Measurements from ENCODE around the gene UMODL1.
A peak's percentile ranks its signal among the peaks of the same experiment; 100 is the strongest.

Gene UMODL1

DNA sequence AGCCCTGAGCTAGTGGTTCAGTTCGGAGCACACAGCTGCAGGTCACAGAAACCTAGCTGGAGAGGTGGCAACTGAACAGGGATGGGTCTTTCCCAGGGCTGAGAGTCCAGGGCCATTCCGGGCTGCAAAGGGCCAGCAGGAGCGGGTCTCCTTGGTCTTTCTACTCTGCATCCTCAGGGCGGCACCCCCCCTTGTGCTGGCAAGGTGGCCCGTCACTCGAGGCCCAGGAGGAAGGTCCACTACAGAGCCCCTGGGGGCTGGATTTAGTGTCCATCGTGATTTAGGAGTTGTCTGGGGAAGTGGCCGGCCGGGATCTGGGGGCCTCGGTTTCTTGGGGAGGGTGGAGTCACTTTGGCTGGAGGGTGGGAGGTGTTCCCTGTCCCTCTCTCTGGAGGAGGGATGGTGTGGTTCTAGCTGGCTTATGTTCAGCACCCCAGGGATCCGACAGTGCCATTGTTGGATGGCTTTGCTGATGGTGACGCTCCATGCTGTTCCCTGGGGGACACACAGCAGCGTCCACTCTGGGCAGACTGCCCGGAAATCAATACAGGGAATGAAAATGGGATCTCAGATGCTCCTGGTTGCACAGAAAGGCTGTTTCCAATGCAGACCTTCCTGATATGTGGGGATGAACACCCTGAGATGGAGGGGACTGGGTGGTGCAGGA lies 64.4 kb downstream of the UMODL1 start:
- DNase-seq: no peak
- in situ Hi-C loops (cut with HindIII; ENCODE audit: low pct_ligation_motif_present, low pct_unique_long_range_greater_than_20kb, low sequenced_read_pairs): no loop called here

DNA sequence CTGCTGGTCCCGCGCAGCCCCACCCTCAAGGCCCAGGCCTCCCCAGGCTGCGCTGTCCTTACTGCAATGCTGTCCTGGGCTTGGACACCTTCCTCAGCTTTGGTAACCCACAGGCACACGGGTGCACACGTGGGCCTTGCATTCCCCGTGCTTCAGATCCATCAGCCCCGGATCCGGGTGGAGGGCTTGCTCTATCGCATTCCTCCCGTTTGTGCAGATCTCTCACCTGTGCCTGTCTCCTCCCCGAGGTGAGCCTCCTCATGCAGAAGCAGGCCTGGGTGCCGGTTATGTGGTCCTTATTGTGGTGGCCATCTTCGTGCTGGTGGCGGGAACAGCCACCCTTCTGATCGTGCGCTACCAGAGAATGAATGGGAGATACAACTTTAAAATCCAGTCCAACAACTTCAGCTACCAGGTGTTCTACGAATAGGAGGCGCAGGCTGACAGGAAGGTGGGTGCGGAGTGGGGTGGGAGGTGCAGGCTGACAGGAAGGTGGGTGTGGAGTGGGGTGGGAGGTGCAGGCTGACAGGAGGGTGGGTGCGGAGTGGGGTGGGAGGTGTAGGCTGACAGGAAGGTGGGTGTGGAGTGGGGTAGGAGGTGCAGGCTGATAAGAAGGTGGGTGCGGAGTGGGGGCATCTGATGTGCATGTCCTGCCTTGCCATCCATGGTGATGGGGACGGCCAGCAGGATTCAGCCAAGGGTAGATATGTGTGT lies 66.2 kb downstream of the UMODL1 start:
- in situ Hi-C loops (cut with HindIII; ENCODE audit: low pct_ligation_motif_present, low pct_unique_long_range_greater_than_20kb, low sequenced_read_pairs): no loop called here
- DNase-seq: no peak

DNA sequence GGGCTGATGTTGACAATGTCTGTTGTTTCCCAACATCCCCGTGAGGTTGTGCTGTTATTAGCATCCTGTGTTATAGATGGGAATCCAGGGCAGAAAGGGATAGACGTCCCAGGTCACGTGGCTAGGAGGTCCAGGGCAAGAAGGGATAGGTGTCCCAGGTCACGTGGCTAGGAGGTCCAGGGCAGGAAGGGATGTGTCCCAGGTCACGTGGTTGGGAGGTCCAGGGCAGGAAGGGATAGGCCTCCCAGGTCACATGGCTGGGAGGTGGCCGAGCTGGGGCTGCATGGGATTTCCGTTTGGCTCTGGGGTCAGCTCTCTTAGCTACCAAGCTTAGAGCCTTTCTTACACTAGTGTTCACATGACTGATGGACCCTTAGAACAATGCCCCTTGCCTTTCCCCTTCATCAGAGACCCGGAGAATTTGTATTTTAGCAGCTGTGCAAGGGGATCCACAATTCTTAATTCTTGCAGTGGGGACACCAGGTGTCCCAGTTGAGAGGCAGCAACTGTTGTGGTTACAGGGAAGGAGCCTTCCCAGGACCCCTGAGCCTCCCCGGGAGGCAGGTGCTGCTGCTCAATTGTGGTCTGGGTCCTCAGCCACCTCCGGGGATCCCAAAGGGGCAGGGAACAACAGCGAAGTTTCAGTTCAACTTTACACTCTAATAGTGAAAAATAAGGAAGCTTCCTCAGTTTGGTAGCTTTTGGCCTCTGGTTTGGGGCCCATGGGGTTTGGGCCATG lies 69.2 kb downstream of the UMODL1 start:
- DNase-seq: no peak
- in situ Hi-C loops (cut with HindIII; ENCODE audit: low pct_ligation_motif_present, low pct_unique_long_range_greater_than_20kb, low sequenced_read_pairs): no loop called here

DNA sequence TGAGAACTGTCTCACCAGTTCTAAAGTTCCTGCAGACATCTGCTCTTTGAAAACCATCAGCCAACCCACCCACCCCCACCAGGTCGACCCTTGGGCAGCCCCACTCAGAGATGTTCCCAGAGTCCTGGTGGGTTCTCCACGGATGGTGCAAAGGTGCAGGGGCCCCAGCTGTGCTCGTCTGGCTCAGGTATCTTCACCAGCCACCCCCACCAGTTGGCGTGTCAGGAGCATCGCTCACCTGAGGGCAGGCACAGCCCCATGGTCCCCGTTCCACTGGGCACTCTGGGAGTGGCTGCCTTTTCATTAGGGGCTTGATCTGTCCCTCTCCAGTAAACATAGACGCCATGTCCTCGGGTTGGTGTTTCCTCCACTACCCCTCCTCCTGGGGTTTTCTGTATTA lies 70.5 kb downstream of the UMODL1 start:
- no peak for DNase-seq
- in situ Hi-C loops (cut with HindIII; ENCODE audit: low pct_ligation_motif_present, low pct_unique_long_range_greater_than_20kb, low sequenced_read_pairs): no loop called here

DNA sequence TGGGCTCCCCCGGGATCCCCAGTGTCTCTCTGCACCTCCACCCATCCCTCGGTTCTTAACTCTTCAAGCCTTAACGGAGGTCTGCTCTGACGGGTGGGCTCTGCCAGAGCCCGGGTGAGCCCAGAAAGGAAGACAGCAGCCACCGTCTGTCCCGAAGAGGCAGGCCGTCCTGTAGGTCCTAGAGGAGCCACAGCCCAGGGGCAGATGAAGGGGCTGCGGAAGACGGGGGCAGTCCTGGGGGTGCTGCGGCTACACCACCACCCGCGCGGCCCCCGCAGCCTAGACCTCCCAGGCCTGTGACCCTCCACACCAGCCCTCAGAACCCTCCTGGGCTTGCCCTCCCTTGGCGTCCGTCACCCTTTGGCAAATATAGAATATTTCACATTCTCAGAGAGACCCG lies 71.0 kb downstream of the UMODL1 start:
- in situ Hi-C loops (cut with HindIII; ENCODE audit: low pct_ligation_motif_present, low pct_unique_long_range_greater_than_20kb, low sequenced_read_pairs): no loop called here

DNA sequence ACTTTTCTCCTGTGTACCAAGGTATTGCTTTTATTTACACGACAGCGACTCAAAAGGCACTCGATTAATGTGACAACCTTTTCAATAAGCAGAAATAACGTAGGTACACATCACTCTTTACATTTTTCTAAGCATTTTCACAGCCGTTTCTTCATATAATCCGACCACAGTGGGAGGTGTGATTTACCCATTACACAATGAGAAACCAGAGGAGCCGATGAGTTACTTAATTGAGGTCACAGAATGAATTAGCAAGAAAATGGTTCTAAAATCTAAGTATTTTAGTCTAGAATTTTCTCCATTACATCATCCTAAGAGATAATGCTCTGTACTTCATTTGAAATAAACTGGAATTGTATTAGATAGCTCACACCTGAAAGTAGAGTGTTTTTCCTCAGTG lies 71.5 kb downstream of the UMODL1 start:
- in situ Hi-C loops (cut with HindIII; ENCODE audit: low pct_ligation_motif_present, low pct_unique_long_range_greater_than_20kb, low sequenced_read_pairs): no loop called here
- DNase-seq: no peak

More for the DNA sequence above, 71.0 kb downstream of the UMODL1 start:
- DNase-seq: no peak

DNA sequence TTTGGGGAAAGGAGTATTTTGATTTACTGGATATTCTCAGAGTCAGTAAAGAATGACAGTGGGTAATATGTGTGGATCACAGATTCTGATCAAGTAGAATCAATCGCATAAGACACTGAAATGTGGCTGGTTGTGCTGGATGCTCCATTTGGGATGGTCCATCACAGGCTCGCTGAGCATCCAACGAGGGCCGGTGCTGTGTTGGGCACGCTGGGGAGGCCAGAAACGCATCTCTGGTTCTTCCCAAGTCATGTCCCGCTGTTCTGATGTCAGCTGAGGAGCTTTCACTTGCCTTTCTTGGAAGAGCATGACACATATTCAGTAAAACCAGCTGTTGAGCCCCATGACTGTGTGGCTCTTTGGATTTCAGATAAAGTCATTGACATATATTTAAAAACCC lies 72.0 kb downstream of the UMODL1 start:
- in situ Hi-C loops (cut with HindIII; ENCODE audit: low pct_ligation_motif_present, low pct_unique_long_range_greater_than_20kb, low sequenced_read_pairs): no loop called here
- no peak for DNase-seq

DNA sequence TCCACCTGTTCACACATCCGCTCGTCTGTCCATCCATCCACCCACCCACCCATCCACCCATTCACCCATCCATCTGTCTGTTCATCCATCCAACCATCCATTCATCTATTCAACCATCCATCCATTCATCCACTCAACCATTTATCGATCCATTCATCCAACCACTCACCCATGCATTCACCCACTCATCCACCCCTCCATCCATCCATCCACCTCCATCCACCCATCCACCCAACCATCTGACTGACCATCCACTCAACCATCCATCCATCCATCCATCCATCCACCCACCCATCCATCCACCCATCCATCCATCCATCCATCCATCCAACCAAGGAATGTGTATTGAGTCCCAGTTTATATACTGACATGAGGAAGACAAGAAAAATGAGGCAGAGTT lies 73.1 kb downstream of the UMODL1 start:
- DNase-seq: no peak
- in situ Hi-C loops (cut with HindIII; ENCODE audit: low pct_ligation_motif_present, low pct_unique_long_range_greater_than_20kb, low sequenced_read_pairs): no loop called here

DNA sequence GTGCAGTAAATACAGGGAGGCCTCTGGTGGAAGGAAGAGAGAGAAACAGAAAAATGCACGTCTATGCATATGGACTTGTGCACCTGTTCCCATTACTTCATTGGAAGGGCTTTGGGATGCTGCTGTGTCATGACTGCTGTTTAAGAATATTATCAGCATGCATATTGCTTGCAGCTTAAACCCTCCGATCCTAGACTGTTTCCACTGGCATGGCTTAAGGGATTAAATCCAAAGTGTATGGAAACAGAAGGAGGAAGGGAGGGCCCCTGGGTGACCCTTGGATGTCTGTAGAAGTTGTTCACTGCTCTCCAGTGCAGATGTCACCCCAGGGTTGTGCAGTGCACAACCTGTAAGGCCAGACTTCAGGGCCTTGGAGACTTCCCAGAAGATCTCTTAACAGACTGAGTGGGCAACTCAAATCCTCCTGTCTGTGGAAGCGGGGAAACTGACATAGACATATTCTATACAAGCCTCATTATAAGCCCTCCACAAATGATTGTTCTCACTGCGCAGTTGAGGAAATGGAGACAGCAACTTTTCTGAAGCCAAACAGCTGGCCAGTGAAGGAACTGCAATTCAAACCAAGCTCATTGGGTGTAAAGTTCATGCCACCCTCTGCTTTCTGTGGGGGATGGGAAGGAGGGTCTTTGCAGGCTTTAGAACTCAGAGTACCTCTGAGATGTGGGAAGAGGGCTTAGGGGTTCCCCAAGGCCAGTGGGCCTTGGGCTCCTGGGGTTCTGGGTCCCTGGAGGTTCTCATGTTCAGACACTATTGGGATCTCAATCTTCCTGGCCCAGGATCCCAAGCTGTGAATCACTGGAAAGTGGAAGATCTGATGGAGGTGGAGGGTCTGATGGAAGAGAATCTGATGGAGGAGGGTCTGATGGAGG lies 73.8 kb downstream of the UMODL1 start:
- in situ Hi-C loops (cut with HindIII; ENCODE audit: low pct_ligation_motif_present, low pct_unique_long_range_greater_than_20kb, low sequenced_read_pairs): no loop called here
- DNase-seq: no peak

DNA sequence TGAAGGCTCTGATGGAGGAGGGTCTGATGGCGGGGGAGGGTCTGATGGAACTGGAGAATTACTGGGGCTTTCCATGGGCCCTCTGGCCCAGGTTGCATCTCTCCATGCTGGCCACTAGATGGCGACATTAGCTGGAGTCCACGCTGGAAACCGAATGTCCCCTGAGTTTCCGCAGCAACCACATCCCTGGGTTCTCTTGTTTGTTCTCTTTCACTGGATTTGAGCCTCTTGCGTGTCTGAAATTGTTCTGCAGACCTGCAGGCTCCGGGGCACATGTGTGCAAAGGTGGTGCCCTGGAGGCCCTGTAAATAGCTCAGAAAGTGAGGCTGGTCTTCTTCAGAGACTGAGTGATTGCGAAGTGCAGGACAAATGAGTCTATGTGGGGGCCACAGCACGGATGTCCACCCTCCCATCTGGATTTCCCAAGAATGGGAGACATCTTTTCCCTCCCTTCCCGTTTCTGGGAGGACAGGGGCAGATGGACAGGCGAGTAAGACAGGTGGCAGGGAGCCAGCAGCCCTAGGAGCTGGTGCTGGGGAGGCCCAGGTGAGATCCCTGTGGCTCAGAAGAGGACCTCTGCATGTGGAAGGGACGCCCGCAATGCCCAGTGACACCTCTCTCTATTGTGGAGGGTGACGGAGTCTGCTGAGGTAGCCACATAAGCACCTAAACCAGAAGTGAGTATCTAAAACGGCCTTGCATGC lies 74.6 kb downstream of the UMODL1 start:
- peak; percentile 39 for DNase-seq
- in situ Hi-C loops (cut with HindIII; ENCODE audit: low pct_ligation_motif_present, low pct_unique_long_range_greater_than_20kb, low sequenced_read_pairs): no loop called here

DNA sequence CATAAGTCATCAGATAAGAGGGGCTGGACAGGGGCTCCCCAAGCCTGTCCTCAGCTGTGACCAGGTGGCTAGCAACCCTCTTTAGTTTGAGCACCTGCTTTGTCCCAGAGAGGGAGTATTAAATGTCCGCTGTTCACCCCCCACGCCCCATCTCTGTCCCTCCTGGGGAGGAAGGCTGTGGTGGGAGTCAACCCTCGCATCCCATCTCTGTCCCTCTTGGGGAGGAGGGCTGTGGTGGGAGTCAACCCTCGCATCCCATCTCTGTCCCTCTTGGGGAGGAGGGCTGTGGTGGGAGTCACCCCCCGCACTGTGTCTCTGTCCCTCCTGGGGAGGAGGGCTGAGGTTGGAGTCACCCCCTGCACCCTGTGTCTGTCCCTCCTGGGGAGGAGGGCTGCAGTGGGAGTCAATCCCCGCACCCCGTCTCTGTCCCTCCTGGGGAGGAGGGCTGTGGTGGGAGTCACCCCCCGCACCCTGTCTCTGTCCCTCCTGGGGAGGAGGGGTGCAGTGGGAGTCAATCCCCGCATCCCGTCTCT lies 75.2 kb downstream of the UMODL1 start:
- DNase-seq: no peak
- in situ Hi-C loops (cut with HindIII; ENCODE audit: low pct_ligation_motif_present, low pct_unique_long_range_greater_than_20kb, low sequenced_read_pairs): no loop called here

DNA sequence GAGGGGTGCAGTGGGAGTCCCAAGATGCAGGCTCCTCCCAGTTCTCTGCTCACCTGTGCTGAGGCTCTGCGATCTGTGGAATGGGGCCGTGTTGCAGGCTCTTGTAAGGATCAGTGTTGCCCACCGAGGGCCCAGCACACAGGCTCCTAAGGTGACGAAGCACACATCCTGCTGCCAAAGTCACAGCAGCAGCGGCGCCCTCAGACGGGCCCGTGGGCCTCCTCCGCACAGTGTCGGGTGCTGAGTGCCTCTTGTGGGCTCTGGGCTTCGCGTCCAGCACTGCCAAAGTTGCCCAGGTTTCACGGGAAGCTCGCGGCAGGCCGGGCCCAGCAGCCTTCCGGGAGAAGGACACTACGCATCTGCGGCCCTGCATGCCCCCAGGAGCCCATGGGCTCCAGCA lies 75.7 kb downstream of the UMODL1 start:
- DNase-seq: no peak
- in situ Hi-C loops (cut with HindIII; ENCODE audit: low pct_ligation_motif_present, low pct_unique_long_range_greater_than_20kb, low sequenced_read_pairs): no loop called here

DNA sequence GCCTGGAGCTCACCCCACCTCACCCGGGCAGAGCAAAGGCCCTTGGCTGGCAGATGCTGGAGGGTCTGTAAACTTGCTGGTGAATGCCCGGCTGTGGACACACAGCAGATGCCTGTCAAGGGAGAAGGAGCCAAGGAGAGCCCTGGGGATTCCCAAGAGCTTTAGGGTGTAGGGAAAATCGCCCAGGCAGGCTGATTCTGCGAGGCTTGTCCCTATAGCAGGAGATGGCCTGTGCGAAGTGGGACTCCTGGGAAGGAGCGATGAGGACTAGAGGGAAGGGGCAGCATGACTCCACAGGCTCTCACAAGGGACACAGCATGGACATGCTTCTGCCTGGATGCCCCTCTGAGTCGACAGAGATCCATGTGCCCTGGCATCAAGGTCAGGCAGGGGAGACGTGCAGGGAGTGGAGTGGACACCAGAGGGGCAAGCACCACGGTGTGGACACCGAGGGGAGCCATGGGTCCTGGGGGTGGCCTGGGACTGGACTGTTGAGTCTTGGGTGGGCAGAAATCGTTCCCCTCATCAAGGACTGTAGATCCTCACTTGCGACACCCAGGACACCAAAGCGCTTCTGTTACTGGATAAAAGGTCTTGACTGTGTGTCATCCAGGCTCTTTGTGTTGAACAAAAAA lies 76.4 kb downstream of the UMODL1 start:
- in situ Hi-C loops (cut with HindIII; ENCODE audit: low pct_ligation_motif_present, low pct_unique_long_range_greater_than_20kb, low sequenced_read_pairs): no loop called here
- no peak for DNase-seq

DNA sequence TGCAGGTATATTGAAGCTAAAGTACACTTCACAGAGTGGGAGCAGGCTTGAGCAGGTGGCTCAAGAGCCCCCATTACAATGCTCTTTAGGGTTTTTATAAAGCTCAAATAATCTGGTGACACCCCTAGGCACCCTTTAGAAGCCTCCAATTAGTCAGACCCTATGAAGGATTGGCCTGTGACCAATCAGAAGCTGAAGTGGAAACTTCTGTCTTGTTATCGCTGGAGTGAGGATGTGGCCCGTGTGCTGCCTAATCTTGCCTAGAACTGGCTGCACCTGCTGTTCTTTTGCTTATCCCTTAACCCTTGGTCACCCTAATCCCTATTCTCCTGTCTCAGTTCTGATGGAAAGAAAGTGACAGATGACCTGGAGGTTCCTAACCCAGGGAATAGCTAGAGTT lies 77.0 kb downstream of the UMODL1 start:
- in situ Hi-C loops (cut with HindIII; ENCODE audit: low pct_ligation_motif_present, low pct_unique_long_range_greater_than_20kb, low sequenced_read_pairs): no loop called here

DNA sequence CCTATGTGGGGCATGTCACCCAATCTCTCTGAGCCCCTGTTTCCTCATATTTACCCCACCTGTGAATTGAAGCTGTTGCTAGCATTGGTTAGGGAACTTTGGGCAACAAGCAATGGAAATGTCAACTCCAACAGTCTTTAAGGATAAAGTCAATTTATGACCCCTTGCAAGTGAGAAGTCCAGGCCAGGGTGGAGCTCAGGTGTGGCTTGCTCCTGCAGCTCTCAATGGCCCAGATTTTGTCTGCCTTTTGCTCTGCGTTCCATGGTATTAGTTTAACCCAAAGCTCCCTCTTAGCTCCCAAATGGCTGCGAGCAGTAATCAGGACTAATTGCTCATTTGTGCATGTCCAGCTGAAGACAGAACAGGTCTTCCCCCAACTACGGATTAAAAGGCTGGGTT lies 77.5 kb downstream of the UMODL1 start:
- in situ Hi-C loops (cut with HindIII; ENCODE audit: low pct_ligation_motif_present, low pct_unique_long_range_greater_than_20kb, low sequenced_read_pairs): no loop called here
- DNase-seq: no peak

More for the DNA sequence above, 77.0 kb downstream of the UMODL1 start:
- DNase-seq: no peak

DNA sequence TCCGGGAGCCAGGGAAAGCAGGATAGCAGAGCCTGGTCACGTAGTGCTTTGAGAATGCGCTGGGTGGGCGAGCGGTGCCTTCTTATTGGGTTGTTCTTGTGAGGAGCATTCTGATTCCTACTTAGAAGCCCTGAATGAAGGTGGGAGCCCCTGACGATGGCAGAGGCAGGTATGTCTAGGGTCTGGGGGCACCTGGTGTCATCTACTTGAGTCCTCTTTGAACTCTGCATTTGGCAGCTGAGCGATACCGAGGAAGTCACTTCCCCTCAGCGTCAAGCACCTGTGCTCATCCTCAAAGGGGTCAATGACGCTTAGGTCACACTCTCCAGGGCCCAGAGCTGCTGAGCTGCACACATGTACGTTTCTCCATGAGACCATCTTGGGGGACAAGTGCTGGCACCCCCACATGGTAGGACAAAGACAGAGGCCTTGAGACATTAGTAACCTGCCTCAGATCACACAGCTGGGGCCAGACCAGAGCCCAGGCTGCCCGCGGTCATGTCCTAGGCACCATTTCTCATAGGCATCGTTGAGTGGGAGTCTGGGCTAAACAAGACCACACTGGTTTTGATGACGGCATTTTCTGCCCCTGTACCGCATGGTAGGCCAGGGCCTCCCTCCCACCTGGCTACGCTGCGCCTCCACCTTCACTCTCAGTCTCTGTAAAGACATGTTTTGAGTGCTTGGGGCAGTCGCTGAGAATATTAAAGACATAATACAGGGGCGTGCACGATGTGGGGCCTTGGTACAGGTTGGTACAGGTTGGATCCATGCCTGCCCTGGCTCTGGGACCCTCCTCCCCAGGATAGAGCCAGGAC lies 78.7 kb downstream of the UMODL1 start:
- in situ Hi-C loops (cut with HindIII; ENCODE audit: low pct_ligation_motif_present, low pct_unique_long_range_greater_than_20kb, low sequenced_read_pairs): no loop called here
- DNase-seq: no peak

Measured in ACHN (cell line).